Measurements from ENCODE around the gene RAB24. TPM values are rescaled to one million over a fixed set of nuclear protein-coding genes. Genes with fewer than 3 reads are reported as not detected.
A peak's percentile ranks its signal among the peaks of the same experiment; 100 is the strongest.

Gene RAB24
- total and polyA plus RNA-seq, 4 donors: 8.5 to 19.0 (median 12.0) TPM

- Histone ChIP-seq H3K4me3 (ENCODE audit: low read depth in 1 of 3, low read length in 3 of 3) (no peak overlapping the region), H3K27me3 (ENCODE audit: control insufficient read depth in 4 of 4, insufficient read depth in 4 of 4, low read length in 3 of 4) (no peaks in the 10 kb centered on the region), H3K9ac (ENCODE audit: low read depth in 1 of 2, low read length in 2 of 2) (no peak overlapping the region), H3K4me1 (ENCODE audit: control insufficient read depth in 4 of 4, insufficient read depth in 4 of 4, low read length in 3 of 4) (peaks cover 3 to 9% (median 7%) of the 10 kb centered on the region in 4 donors), H3K36me3 (ENCODE audit: control insufficient read depth in 4 of 4, insufficient read depth in 3 of 4, low read depth in 1 of 4, low read length in 3 of 4) (peaks cover 11 to 39% (median 17%) of the 10 kb centered on the region in 4 donors), H3K9me3 (ENCODE audit: control insufficient read depth in 4 of 4, low read length in 3 of 4) (no peaks in the 10 kb centered on the region), H3K27ac (ENCODE audit: low read depth in 1 of 2, low read length in 2 of 2) (no peak overlapping the region)
- DNase-seq (ENCODE audit: low spot score): no peak
- TF ChIP-seq FOXA1 (IDR thresholded peaks at IDR 0.05) (no peak), JUND (IDR thresholded peaks at IDR 0.05) (no peak), HNF4A (conservative IDR thresholded peaks at IDR 0.05) (no peak), ZBTB33 (IDR thresholded peaks at IDR 0.05) (no peak), SP1 (IDR thresholded peaks at IDR 0.05) (no peak), RXRA (IDR thresholded peaks at IDR 0.05) (no peak), ATF3 (IDR thresholded peaks at IDR 0.05) (no peak)
- 93% methylated on average over 19 of the region's 19 CpGs for WGBS
These were observed 25.2 kb upstream of the RAB24 start for GRCh38 chr5:177328545-177329231.

- H3K27me3 ChIP-seq (ENCODE audit: control insufficient read depth in 4 of 4, insufficient read depth in 4 of 4, low read length in 3 of 4): no peaks in the 10 kb centered on the region
- H3K9me3 ChIP-seq (ENCODE audit: control insufficient read depth in 4 of 4, low read length in 3 of 4): no peaks in the 10 kb centered on the region
- WGBS: 86% methylated on average over 28 of the region's 28 CpGs
- H3K27ac ChIP-seq (ENCODE audit: low read depth in 1 of 2, low read length in 2 of 2): no peak overlapping the region
- no peak for DNase-seq (ENCODE audit: low spot score)
- no peak for TF ChIP-seq YY1 (IDR thresholded peaks at IDR 0.05)
- H3K36me3 ChIP-seq (ENCODE audit: control insufficient read depth in 4 of 4, insufficient read depth in 3 of 4, low read depth in 1 of 4, low read length in 3 of 4): peaks cover 8 to 30% (median 12%) of the 10 kb centered on the region in 4 donors
- peaks cover 3 to 9% (median 7%) of the 10 kb centered on the region in 4 donors for H3K4me1 ChIP-seq (ENCODE audit: control insufficient read depth in 4 of 4, insufficient read depth in 4 of 4, low read length in 3 of 4)
- H3K4me3 ChIP-seq (ENCODE audit: low read depth in 1 of 3, low read length in 3 of 3): no peak overlapping the region
- H3K9ac ChIP-seq (ENCODE audit: low read depth in 1 of 2, low read length in 2 of 2): no peak overlapping the region
These were observed 24.3 kb upstream of the RAB24 start for GRCh38 chr5:177327539-177328522.

GRCh38 chr5:177325868-177326381, 22.4 kb upstream of the RAB24 start:
- Histone ChIP-seq H3K4me3 (ENCODE audit: low read depth in 1 of 3, low read length in 3 of 3) (no peak overlapping the region), H3K27ac (ENCODE audit: low read depth in 1 of 2, low read length in 2 of 2) (no peak overlapping the region), H3K27me3 (ENCODE audit: control insufficient read depth in 4 of 4, insufficient read depth in 4 of 4, low read length in 3 of 4) (no peaks in the 10 kb centered on the region), H3K36me3 (ENCODE audit: control insufficient read depth in 4 of 4, insufficient read depth in 3 of 4, low read depth in 1 of 4, low read length in 3 of 4) (peaks cover 0 to 12% (median 8%) of the 10 kb centered on the region in 4 donors), H3K9ac (ENCODE audit: low read depth in 1 of 2, low read length in 2 of 2) (no peak overlapping the region), H3K9me3 (ENCODE audit: control insufficient read depth in 4 of 4, low read length in 3 of 4) (no peaks in the 10 kb centered on the region), H3K4me1 (ENCODE audit: control insufficient read depth in 4 of 4, insufficient read depth in 4 of 4, low read length in 3 of 4) (peaks cover 3 to 9% (median 7%) of the 10 kb centered on the region in 4 donors)
- 62% methylated on average over 1 of the region's 1 CpG for WGBS
- DNase-seq (ENCODE audit: low spot score): no peak
- TF ChIP-seq HNF4G (IDR thresholded peaks at IDR 0.05): peak; percentile 28
- TF ChIP-seq FOXA1 (IDR thresholded peaks at IDR 0.05): no peak
- no peak for TF ChIP-seq ZBTB33 (IDR thresholded peaks at IDR 0.05)
- peak in 1 of 2 donors; percentile 36 for TF ChIP-seq JUND (IDR thresholded peaks at IDR 0.05)
- no peak for TF ChIP-seq ATF3 (IDR thresholded peaks at IDR 0.05)
- TF ChIP-seq RAD21 (IDR thresholded peaks at IDR 0.05): no peak
- peak; percentile 42 for TF ChIP-seq YY1 (IDR thresholded peaks at IDR 0.05)
- TF ChIP-seq REST (IDR thresholded peaks at IDR 0.05): no peak
- TF ChIP-seq EGR1 (IDR thresholded peaks at IDR 0.05; ENCODE audit: low read depth in 2 of 2): no peak
- TF ChIP-seq GABPA (IDR thresholded peaks at IDR 0.05 in 1 of 2, conservative IDR thresholded peaks at IDR 0.05 in 1 of 2): no peak
- no peak for TF ChIP-seq TAF1 (conservative IDR thresholded peaks at IDR 0.05)
- TF ChIP-seq SP1 (IDR thresholded peaks at IDR 0.05): peak; percentile 31
- no peak for TF ChIP-seq MAX (IDR thresholded peaks at IDR 0.05)
- TF ChIP-seq NR2F2 (IDR thresholded peaks at IDR 0.05): no peak
- peak in 1 of 2 donors; percentile 27 for TF ChIP-seq RXRA (IDR thresholded peaks at IDR 0.05)
